NOMO-1 treated with DMSO at 0.1 percent for 48 hours (cell line): Measurements from ENCODE around the gene VAMP7.
"Not testable (repeated sequence)": the region's sequence is repeated elsewhere in the genome, so short reads cannot be mapped to it uniquely, and the experiment has no call there.

Experiments used
- DNase-seq: peaks from one replicate; lab custom pipeline; 2025; ENCODE audit not compliant: unreplicated experiment; lab: John Stamatoyannopoulos, UW

The VAMP7 gene

GRCh38 chrX:155900765-155901164, 19.6 kb downstream of the VAMP7 start:
- no peak for DNase-seq

GRCh38 chrX:155907661-155908060, 26.5 kb downstream of the VAMP7 start:
- DNase-seq = not testable (repeated sequence)

- no peak for DNase-seq
Observed at GRCh38 chrX:155923200-155923599, 42.1 kb downstream of the VAMP7 start.

GRCh38 chrX:155930852-155931618, 49.9 kb downstream of the VAMP7 start:
- DNase-seq = not testable (repeated sequence)

DNA sequence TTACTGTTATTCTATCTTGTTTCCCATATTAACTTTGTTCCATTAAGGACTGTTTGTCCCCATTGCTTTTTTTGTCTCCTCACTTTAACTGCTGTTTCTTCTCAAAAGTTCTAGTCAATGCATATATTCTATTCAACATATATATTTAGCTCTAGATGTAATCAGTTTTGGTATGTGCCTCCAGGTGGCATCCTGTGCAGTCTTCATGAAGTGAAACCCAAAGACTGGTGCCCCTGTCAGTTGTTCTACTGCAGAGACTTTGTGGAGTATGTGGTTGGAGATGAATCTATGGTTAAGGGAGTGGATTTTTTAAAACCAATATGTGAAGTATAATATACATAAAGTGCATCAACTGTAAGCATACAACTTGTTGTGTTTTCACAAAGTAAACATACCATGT, 57.0 kb downstream of the VAMP7 start:
- DNase-seq = no peak

GRCh38 chrX:155949098-155949497, 68.0 kb downstream of the VAMP7 start:
- no peak for DNase-seq

GRCh38 chrX:155951237-155951789, 70.2 kb downstream of the VAMP7 start:
- DNase-seq = no peak

DNA sequence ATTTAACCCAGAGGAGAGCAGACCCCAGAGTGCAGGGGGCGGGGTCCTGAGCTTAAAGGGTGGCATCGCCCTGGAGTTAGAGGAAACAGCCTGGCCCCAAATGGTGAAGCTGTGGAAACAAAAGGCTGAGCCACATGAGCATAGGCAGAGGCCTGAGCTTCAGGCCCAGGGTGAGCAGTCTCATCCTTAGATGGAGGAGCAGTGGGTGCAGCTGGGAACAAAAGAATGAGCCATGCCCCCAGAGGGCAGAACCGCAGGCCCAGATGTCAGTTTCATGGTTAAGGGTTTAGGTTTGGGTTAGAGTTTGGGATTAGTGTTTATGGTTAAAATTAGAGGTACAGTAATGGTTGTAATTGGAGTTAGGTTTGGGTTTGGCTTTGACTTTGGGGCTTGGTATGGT, 71.9 kb downstream of the VAMP7 start:
- DNase-seq = no peak

- no peak for DNase-seq
Observed at GRCh38 chrX:155954793-155955192, 73.6 kb downstream of the VAMP7 start.

- DNase-seq = no peak
Observed at GRCh38 chrX:155956099-155956498, 75.0 kb downstream of the VAMP7 start.

DNA sequence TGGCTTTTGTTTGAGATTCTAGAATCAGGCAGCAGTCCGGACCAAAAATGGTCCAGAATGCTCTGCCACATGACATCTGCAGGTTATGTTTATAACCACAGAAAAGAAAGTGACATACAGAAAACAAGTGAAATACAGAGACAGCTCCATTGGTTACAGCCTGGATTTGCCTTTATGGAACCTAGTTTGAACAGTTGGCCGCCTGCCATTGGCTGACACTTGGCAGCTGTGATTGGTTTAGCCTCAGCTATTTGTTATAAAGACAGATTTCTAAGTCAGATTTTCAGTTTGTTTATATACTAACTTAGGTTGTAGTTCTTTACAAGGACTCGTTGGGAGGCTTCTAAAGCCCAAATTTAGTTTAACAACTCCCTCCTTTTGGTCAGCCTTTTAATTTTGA, 75.5 kb downstream of the VAMP7 start:
- DNase-seq = no peak

DNA sequence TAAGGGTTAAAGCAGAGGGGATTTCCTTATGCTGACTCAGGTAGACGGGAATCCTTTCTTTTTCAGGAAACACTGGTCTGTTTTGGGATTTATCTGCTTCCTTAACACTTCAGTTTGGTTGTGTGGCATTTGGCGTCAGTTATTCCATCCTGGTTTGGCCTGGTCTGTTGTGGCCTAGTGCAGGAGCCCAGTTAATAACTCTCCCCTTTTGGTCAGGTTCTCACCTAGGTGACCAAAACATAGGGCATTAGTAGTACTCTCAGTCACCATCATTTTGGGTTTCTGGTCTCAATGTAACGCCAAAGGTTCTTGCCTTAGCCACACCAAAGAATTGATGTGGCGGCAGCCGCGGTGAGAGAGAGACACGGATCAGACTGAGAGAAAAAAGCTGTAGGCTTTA, 76.7 kb downstream of the VAMP7 start:
- no peak for DNase-seq

GRCh38 chrX:155959018-155959587, 78.0 kb downstream of the VAMP7 start:
- DNase-seq = no peak

DNA sequence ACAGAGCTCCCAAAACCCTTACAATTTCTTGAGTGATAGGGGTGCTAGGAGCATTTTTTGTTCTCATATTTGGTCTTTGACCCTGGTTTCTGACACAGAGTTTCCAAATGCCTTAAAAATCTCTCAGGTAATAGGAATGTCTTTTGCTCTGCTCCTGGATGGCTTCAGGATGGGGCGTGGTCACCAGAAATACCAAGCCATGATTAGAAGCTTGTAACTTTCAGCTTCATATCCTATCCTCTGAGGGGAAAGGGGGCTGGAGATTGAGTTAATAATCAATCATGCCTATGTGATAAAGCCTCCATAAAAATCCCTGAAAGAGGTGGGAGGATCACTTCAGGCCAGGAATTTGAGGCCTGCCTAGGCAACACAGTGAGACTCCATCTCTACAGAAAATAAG, 81.8 kb downstream of the VAMP7 start:
- DNase-seq = no peak

DNA sequence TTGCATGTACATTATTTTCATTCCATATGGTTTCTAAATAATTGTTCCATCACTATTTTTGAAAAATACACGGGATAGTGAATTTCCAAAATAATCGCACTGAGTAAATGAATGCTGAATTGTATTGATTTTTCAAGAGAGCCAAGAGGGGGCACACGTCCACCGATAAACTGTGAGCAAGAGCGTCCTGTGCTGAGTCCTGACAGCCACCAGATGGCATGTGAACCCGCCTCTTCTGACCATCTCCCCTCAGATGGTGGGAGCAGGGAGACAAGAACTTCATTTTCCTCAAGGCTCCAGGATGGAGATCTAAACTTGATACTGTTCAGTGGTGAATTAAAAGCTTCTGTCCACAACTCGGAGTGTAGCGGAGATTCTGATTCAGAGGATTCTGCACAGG, 85.7 kb downstream of the VAMP7 start:
- peak; percentile 47 for DNase-seq

DNA sequence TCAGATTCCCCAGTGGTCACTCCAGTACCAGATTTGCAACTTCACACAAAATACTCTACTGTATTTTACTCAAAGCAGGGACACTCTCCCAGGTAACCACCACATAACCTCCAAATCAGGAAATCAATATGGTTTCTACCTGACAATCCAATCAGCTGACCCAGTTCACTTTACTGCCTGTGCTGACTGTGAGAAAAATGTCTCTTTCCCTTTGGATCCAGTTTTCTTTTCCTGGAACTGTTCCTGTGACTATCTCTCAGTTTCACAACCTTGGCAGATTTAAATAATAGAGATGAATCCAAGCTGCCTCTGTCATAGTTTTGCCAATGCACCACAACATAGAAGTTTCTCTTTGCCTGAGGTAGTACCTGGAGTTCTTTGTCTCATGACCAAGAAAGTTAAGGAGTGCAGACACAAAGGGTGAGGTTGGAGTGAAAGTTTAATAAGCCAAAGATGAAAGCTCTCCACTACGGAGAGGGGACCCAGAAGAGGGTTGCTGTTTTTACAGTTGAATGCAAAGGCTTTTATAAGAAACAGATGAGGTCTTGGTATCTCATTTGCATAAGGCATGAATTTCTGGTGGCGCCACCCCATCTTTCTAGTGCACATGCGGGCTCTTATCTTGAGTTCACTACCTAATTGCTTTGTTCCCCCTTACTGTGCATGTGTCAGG, 86.6 kb downstream of the VAMP7 start:
- DNase-seq = no peak

DNA sequence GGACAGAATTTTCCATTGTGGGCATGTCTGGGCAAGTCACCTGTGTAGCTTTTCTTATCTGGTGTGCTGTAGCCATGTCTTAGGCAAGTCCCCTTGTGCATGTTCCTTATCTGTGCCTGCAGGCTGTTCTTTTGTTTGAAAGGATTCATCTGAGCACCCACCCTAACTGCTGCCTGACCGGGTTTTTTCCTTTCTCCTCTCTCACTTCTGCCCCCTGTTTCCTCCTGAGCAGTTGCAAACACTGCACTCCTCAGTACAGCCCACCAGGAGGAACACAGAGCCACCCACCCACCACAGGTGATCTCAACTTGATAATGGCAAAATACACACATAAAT, 87.1 kb downstream of the VAMP7 start:
- DNase-seq = no peak

DNA sequence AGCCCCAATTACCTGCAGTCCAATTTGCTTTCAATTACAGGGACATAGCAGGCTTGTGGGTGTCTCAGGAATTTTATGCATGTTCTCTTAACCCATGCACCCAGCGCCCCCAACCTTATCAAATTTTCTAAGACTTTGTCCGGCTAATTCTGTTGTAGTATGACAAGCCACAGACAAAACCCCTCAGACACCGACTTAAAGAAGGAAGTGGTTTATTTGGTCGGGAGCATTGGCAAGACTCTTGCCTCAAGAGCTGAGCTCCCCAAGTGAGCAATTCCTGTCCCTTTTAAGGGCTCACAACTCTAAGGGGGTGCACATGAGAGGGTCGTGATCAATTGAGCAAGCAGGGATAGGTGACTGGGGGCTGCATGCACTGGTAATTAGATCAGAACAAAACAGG, 87.6 kb downstream of the VAMP7 start:
- DNase-seq = no peak

DNA sequence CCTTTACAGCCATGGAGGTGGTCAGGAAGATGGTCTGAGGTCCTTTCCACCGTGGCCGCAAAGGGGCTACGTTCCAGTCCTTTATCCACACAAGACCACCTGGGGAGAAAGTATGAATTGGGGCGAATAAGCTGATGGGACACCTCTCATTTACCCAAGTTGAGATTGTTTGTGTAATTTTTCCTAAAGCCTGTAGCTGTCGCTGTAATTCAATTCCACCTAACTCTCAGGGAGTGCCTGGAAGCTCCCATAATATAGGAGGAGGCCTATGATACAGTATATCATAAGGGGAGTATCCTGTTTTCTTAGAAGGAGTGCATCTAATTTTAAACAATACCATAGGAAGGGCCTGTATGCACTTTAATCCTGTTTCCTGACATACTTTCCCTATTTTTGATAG, 90.5 kb downstream of the VAMP7 start:
- not testable (repeated sequence) for DNase-seq

- DNase-seq = not testable (repeated sequence)
Observed at GRCh38 chrX:155972241-155972640, 91.1 kb downstream of the VAMP7 start.

- DNase-seq = no peak
Observed at GRCh38 chrX:155983326-155983725, 102.2 kb downstream of the VAMP7 start.

DNA sequence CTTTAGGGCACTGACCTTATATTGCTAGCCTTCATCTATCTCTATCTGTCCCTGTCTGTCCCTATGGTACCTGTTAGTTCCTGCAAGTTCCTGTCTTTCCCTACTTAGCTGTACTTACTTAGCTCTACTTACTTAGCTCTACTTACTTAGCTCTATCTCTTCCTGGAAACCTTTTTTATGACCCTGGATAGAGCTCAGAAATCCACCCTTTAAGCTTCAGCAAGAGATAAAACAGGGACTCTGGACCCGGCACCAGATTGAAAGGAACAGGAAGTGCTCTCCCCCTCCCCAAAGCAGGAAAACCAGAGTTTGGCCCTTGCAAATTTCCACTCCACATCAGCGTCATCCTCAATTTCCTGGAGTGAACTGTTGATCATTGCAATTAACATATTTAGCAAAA, 104.1 kb downstream of the VAMP7 start:
- no peak for DNase-seq
